Muscle layer of duodenum (tissue), 2 donors: ENCODE measurements around the gene ATG5.
"Not testable (repeated sequence)": the region's sequence is repeated elsewhere in the genome, so short reads cannot be mapped to it uniquely, and the experiment has no call there.

Source experiments
- H3K27ac ChIP-seq: one replicate; pipeline ENCODE4 v1.7.0; 2013; ENCODE audit warnings: mild to moderate bottlenecking, low read length
- H3K27me3 ChIP-seq: one replicate; pipeline ENCODE4 v1.7.0; 2013; ENCODE audit warnings: low read depth, mild to moderate bottlenecking, control low read depth, low read length
- H3K36me3 ChIP-seq, 2 donors: one replicate each; pipeline ENCODE4 v1.7.0; 2013; ENCODE audit warnings: low read length in 2 of 2, control low read depth in 1 of 2, mild to moderate bottlenecking in 1 of 2; ENCODE audit not compliant: insufficient read depth in 2 of 2, control insufficient read depth in 1 of 2
- H3K4me1 ChIP-seq, 2 donors: one replicate each; pipeline ENCODE4 v1.7.0; 2013; ENCODE audit warnings: low read length in 2 of 2, mild to moderate bottlenecking in 2 of 2, control low read depth in 1 of 2, moderate library complexity in 1 of 2; ENCODE audit not compliant: insufficient read depth in 2 of 2, control insufficient read depth in 1 of 2
- H3K4me3 ChIP-seq, 2 donors: one replicate each; pipeline ENCODE4 v1.7.0; 2013; ENCODE audit warnings: low read length in 2 of 2, low read depth in 1 of 2, mild to moderate bottlenecking in 1 of 2
- H3K9me3 ChIP-seq, 2 donors: one replicate each; pipeline ENCODE4 v1.7.0; 2013; ENCODE audit warnings: low read length in 2 of 2, control low read depth in 1 of 2, mild to moderate bottlenecking in 1 of 2; ENCODE audit not compliant: control insufficient read depth in 1 of 2
- donor health status: healthy.

ATG5 gene

DNA sequence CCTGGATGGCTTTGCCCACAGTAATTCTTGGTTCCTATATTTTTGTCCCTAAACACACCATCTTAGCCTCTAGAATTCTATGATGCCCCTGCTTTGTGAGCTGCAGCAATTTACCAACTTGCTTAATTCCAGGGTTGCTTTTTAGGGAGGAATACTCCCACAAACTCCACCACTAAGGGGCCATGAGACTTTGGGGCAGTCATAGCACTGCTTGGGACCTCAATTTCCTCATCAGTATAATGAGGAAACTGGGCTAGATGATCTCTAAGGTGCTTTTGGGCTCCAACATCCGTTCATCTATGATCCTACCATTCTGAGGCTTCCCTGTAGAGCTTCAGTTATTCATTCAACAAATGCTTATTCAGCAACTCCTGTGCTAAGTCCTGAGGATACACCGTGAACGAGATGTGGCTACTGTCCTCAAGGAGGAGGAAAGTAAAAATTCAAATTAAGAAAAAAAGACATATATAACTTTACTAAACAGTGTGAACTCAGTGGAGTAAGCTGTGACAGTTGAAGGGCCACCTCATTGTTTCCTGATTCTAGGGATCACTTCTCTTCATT, 164.2 kb downstream of the ATG5 start:
- H3K4me3 ChIP-seq = no peak overlapping the region
- no peaks in the 10 kb centered on the region for H3K36me3 ChIP-seq
- no peaks in the 10 kb centered on the region for H3K27me3 ChIP-seq
- no peaks in the 10 kb centered on the region for H3K9me3 ChIP-seq
- peaks cover 6 to 7% of the 10 kb centered on the region in 2 donors for H3K4me1 ChIP-seq
- no peak overlapping the region for H3K27ac ChIP-seq

DNA sequence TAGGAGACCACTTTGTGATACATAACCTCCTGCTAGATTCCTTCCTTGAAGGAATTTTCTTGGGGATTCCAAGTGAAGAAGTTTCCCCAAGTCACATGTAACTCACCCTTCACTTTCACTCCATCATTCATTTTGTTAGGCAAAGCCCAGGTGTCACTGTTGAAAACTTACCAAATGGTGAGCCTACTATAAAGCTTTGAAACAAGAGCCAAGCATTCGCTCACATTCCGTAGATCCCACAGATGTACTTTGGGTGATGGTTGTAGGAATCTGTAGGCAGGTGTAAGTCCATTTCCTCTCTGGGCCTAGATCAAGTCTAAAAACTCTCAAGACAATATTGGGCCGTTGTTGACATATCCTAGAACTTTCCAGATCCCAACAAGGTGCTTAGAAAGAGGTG, 165.4 kb downstream of the ATG5 start:
- peaks cover 6 to 7% of the 10 kb centered on the region in 2 donors for H3K4me1 ChIP-seq
- H3K9me3 ChIP-seq = no peaks in the 10 kb centered on the region
- no peaks in the 10 kb centered on the region for H3K27me3 ChIP-seq
- no peaks in the 10 kb centered on the region for H3K36me3 ChIP-seq
- no peak overlapping the region for H3K27ac ChIP-seq
- no peak overlapping the region for H3K4me3 ChIP-seq

DNA sequence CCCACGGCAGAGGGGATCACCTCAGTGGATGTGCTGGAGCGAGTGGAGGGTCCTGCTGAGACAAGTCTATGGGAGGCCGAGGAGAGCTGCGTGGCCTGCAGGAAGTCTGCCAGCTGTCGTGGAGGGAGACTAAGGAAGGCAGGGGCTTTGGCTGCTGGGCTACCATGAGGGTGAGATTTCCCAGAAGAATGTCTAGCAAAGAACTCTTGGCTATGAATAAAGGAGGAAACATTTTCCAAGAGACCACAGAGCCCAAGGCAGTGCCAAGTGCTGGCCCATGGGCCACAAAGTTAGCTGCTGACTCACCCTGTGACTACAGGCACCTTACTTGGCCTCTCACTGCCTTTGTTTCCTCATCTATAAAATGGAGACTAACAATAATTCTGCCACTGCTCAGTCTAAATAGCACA, 166.0 kb downstream of the ATG5 start:
- peaks cover 6 to 7% of the 10 kb centered on the region in 2 donors for H3K4me1 ChIP-seq
- H3K9me3 ChIP-seq = no peaks in the 10 kb centered on the region
- H3K27me3 ChIP-seq = no peaks in the 10 kb centered on the region
- H3K4me3 ChIP-seq = no peak overlapping the region
- no peak overlapping the region for H3K27ac ChIP-seq
- H3K36me3 ChIP-seq = no peaks in the 10 kb centered on the region

DNA sequence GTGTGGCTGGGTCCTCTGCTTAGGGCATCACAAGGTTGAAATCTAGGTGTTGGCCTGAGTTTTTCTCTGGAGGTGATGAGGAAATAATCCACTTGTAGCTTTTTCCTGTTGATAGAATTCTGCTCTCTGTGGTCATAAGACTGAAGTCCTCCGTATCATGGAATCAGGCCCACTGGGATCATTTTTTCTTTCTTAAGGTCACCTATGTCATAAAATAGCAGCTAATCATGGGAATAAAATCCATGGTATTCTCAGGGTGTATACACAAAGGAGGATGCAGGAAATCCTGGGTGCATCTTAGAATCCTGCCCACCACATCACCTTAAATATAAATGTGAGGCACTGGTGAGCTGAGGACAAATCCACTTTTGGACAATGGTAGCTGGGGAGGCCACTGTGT, 166.7 kb downstream of the ATG5 start:
- Histone ChIP-seq H3K4me3 (no peak overlapping the region), H3K27me3 (no peaks in the 10 kb centered on the region), H3K27ac (no peak overlapping the region), H3K9me3 (no peaks in the 10 kb centered on the region), H3K36me3 (no peaks in the 10 kb centered on the region), H3K4me1 (peaks cover 6 to 7% of the 10 kb centered on the region in 2 donors)

DNA sequence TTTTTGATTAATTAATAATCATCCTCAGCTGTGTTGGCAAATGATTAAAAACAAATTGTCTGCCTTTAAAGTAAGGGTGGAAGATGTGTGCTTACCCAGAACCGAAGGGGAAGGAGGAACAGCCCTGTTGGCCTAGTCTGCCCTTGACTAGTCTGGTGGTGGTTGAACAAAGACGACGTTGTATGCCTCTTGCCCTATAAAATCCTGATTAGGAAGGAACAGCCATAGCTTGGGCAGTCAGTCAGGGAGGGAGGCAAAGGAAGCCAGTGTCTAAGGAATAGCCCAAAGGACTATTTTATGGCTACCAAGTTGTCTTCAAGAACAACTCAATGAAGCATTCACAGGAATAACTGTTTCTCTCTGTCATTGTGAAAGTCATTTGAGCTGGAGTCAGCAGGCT, 168.7 kb downstream of the ATG5 start:
- H3K4me3 ChIP-seq = no peak overlapping the region
- H3K4me1 ChIP-seq = no peaks in the 10 kb centered on the region
- no peaks in the 10 kb centered on the region for H3K9me3 ChIP-seq
- no peaks in the 10 kb centered on the region for H3K27me3 ChIP-seq
- no peak overlapping the region for H3K27ac ChIP-seq
- H3K36me3 ChIP-seq = no peaks in the 10 kb centered on the region

DNA sequence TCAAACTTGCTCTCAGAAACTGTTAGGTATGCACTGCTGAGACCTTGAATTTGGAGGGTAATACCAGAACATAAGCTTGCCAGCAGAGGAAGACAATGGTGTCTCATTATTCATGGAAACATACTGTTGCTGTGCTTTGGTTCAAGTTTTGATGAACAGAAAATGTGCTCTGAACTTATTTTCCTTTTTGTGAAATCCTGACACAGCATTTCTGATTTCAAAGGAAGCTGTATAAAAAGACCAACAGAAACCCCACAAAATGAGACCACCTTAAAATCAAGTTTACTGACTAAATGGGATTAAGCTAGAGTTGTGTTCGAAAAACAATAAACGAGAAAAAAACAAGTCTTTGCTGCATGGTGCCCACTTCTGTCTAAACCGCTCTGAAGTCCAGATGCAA, 169.1 kb downstream of the ATG5 start:
- Histone ChIP-seq H3K27me3 (no peaks in the 10 kb centered on the region), H3K27ac (no peak overlapping the region), H3K4me3 (no peak overlapping the region), H3K4me1 (no peaks in the 10 kb centered on the region), H3K9me3 (no peaks in the 10 kb centered on the region), H3K36me3 (no peaks in the 10 kb centered on the region)

DNA sequence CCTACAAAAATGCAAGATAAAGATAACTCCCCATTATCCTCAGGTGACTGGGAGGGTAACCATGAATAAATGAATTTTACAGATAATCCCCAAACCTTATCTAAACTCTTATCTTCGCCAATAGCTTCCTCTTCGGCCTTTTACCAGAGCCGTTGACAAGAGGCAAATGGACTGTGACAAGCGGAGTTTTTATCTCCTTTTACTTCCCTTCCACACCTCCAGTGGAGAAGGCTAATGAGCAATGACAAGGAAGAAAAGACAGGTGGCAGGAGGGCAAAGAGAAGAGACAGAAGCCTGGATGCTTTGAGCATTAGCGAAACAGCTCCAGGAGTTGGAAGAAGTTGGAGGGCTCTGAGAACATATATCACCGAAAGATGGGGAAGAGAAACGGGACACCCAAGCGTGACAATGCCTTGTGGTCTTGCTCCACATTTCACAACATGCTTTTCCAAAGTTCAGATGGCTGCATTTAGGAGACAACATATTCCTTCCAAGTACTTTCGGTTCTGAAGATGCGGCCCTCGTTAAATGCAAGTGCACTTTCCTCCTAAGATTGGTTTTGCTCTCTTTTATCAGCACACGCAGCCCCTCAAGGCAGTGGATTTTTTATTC, 170.2 kb downstream of the ATG5 start:
- H3K4me3 ChIP-seq = no peak overlapping the region
- H3K4me1 ChIP-seq = no peaks in the 10 kb centered on the region
- H3K36me3 ChIP-seq = no peaks in the 10 kb centered on the region
- no peak overlapping the region for H3K27ac ChIP-seq
- no peaks in the 10 kb centered on the region for H3K9me3 ChIP-seq
- no peaks in the 10 kb centered on the region for H3K27me3 ChIP-seq

DNA sequence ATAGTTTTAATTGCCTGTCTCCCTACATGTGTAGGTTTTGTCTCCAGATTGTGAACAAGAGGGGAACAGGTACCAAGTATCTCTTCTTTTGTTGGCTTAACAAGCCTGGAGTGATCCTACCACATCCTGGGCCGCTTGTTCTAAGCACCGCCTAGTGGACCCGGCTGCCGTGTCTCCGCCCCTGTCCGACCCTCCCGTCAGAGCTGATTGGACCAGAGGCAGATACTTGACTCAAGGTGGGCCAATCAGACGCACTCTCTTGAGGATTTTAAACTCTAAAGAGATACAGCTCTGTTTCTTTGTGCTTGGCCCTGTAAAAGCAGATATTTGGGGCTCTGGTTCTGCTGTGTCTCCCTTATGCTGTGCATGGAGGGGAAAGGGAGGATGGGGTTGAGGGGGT, 171.2 kb downstream of the ATG5 start:
- Histone ChIP-seq H3K9me3 (no peaks in the 10 kb centered on the region), H3K4me1 (no peaks in the 10 kb centered on the region), H3K4me3 (no peak overlapping the region), H3K27ac (no peak overlapping the region), H3K36me3 (no peaks in the 10 kb centered on the region), H3K27me3 (no peaks in the 10 kb centered on the region)

DNA sequence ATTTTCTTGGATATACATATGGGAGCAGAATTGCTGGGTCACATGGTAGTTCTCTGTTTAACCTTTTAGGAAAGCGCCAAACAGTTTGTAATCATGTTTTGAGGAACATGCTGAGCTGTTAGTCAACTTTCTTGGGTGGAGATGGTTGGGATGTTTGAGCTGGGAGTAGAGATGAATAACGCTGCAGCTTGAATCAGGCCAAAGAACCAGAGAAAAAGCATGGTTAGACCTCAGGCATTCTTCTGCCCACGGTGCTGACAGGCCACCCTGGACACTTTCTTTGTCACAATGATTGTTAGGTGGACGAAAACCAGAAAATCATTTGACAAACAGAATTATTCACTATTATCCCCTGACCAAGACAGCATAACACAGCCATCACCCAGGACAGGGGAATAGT, 172.6 kb downstream of the ATG5 start:
- H3K9me3 ChIP-seq = no peaks in the 10 kb centered on the region
- H3K27me3 ChIP-seq = no peaks in the 10 kb centered on the region
- no peaks in the 10 kb centered on the region for H3K36me3 ChIP-seq
- H3K27ac ChIP-seq = no peak overlapping the region
- no peak overlapping the region for H3K4me3 ChIP-seq
- H3K4me1 ChIP-seq = no peaks in the 10 kb centered on the region

DNA sequence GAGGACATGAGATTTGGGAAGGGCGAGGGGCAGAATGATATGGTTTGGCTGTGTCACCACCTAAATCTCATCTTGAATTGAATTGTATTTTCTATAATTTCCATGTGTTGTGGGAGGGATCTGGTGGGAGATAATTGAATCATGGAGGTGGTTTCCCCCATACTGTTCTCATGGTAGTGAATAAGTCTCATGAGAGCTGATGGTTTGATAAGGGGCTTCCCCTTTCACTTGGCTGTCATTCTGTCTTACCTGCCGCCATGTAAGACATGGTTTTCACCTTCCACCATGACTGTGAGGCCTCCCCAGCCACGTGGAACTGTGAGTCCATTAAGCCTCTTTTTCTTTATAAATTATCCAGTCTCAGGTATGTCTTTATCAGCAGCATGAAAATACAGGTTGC, 173.1 kb downstream of the ATG5 start:
- H3K36me3 ChIP-seq, H3K9me3 ChIP-seq, H3K4me3 ChIP-seq, H3K4me1 ChIP-seq, H3K27me3 ChIP-seq, H3K27ac ChIP-seq: not testable (repeated sequence)

DNA sequence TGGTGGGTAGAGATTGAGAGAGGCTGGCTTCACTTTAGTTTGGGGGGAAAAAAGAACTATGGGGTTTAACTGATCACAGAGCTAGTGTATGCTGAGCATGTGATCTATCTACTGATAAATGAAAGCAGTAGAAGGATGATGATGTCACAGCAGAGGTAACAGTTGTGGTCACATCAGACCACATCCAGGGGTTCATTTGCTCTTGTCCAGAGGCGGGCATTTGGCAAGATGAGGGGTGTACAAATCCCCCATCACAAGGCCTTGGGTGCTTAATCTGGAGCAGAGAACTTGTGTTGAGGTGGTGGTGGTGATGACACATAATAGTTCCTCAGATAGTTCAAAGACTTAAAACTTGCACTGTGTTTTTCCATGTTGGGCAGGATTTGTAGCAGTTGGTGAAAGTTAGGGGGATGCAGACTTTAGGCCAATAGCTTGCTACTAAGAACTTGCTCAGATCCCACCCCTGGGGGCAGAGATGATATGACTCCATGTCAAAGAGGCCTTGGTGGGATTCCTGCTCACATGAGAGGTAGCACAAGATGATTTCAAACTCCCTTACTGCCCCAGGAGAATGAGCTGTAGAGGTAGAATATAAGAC, 176.0 kb downstream of the ATG5 start:
- Histone ChIP-seq H3K9me3 (no peaks in the 10 kb centered on the region), H3K4me3 (no peak overlapping the region), H3K27ac (no peak overlapping the region), H3K36me3 (no peaks in the 10 kb centered on the region), H3K27me3 (no peaks in the 10 kb centered on the region), H3K4me1 (no peaks in the 10 kb centered on the region)

DNA sequence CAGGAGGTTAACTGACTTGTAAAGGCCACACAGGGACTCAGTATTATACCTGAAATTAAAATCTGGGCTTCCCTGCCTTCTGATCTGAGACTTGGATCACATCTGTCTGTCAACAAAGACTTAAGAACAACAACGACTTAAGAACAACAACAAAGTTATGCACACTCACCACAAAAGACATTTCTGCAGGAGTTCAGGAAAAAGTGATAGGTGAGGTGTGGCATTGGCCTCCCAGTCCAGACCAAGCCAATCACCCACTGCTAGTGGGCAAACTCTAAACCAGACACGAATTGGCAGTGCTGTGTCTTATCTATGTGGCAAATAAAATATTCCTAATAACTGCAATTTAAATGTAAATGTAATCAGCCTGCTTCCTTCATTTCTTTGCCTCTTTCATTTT, 178.1 kb downstream of the ATG5 start:
- Histone ChIP-seq H3K4me1 (no peaks in the 10 kb centered on the region), H3K27ac (no peak overlapping the region), H3K9me3 (no peaks in the 10 kb centered on the region), H3K4me3 (no peak overlapping the region), H3K27me3 (no peaks in the 10 kb centered on the region), H3K36me3 (no peaks in the 10 kb centered on the region)
